HL-60 (cell line): ENCODE results near the gene SUMO2.
"Not testable (repeated sequence)": the region's sequence is repeated elsewhere in the genome, so short reads cannot be mapped to it uniquely, and the experiment has no call there.

ENCODE experiments used
- DNase-seq, 2 experiments: peaks; one replicate each; pipeline ENCODE4 v3.0.0-alpha.2; 2010 to 2020; ENCODE audit warnings: low read depth in 1 of 2, low spot score in 1 of 2
- H3K27ac ChIP-seq: fragments of 250-450 bp; sonication (Bioruptor Pico); replicated peaks from 2 replicates; pipeline ENCODE4 v1.5.1; 2020; ENCODE audit warnings: mild to moderate bottlenecking, moderate library complexity
- H3K27me3 ChIP-seq: fragments of 250-450 bp; sonication (Bioruptor Pico); 2 replicates; pipeline ENCODE4 v1.5.1; 2021; ENCODE audit warnings: mild to moderate bottlenecking, moderate library complexity; ENCODE audit not compliant: insufficient read depth, poor library complexity, severe bottlenecking
- H3K4me3 ChIP-seq: replicated peaks from 2 replicates; pipeline ENCODE4 v1.5.1; 2011; ENCODE audit warnings: mild to moderate bottlenecking, control low read depth, low read length; ENCODE audit not compliant: insufficient read depth
- GABPA ChIP-seq: IDR thresholded peaks from 2 replicates; pipeline ENCODE4 v1.6.1; 2012; ENCODE audit warnings: low read depth
- POLR2AphosphoS5 ChIP-seq: IDR thresholded peaks from 2 replicates; pipeline ENCODE4 v1.6.1; 2012; ENCODE audit warnings: low read depth
- SPI1 ChIP-seq: IDR thresholded peaks from 2 replicates; pipeline ENCODE4 v1.6.1; 2012; ENCODE audit warnings: low read depth, mild to moderate bottlenecking, borderline replicate concordance
- TF ChIP-seq, protein P1 (sequence below): IDR thresholded peaks from 2 replicates; pipeline ENCODE4 v1.6.1; 2012; ENCODE audit warnings: low read depth; ENCODE audit not compliant: insufficient replicate concordance
- TF ChIP-seq, protein P2 (sequence below): IDR thresholded peaks from one replicate; pipeline ENCODE4 v1.5.1; 2011; ENCODE audit warnings: low read length, control low read depth, inconsistent platforms; ENCODE audit not compliant: insufficient read depth

The SUMO2 gene

GRCh38 chr17:75163074-75163473 lies 19.7 kb downstream of the SUMO2 start:
- H3K27me3 ChIP-seq: no peaks in the 10 kb centered on the region
- no peak for TF ChIP-seq SPI1
- TF ChIP-seq, protein P1, sequence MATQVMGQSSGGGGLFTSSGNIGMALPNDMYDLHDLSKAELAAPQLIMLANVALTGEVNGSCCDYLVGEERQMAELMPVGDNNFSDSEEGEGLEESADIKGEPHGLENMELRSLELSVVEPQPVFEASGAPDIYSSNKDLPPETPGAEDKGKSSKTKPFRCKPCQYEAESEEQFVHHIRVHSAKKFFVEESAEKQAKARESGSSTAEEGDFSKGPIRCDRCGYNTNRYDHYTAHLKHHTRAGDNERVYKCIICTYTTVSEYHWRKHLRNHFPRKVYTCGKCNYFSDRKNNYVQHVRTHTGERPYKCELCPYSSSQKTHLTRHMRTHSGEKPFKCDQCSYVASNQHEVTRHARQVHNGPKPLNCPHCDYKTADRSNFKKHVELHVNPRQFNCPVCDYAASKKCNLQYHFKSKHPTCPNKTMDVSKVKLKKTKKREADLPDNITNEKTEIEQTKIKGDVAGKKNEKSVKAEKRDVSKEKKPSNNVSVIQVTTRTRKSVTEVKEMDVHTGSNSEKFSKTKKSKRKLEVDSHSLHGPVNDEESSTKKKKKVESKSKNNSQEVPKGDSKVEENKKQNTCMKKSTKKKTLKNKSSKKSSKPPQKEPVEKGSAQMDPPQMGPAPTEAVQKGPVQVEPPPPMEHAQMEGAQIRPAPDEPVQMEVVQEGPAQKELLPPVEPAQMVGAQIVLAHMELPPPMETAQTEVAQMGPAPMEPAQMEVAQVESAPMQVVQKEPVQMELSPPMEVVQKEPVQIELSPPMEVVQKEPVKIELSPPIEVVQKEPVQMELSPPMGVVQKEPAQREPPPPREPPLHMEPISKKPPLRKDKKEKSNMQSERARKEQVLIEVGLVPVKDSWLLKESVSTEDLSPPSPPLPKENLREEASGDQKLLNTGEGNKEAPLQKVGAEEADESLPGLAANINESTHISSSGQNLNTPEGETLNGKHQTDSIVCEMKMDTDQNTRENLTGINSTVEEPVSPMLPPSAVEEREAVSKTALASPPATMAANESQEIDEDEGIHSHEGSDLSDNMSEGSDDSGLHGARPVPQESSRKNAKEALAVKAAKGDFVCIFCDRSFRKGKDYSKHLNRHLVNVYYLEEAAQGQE: no peak
- TF ChIP-seq POLR2AphosphoS5: no peak
- TF ChIP-seq, protein P2, sequence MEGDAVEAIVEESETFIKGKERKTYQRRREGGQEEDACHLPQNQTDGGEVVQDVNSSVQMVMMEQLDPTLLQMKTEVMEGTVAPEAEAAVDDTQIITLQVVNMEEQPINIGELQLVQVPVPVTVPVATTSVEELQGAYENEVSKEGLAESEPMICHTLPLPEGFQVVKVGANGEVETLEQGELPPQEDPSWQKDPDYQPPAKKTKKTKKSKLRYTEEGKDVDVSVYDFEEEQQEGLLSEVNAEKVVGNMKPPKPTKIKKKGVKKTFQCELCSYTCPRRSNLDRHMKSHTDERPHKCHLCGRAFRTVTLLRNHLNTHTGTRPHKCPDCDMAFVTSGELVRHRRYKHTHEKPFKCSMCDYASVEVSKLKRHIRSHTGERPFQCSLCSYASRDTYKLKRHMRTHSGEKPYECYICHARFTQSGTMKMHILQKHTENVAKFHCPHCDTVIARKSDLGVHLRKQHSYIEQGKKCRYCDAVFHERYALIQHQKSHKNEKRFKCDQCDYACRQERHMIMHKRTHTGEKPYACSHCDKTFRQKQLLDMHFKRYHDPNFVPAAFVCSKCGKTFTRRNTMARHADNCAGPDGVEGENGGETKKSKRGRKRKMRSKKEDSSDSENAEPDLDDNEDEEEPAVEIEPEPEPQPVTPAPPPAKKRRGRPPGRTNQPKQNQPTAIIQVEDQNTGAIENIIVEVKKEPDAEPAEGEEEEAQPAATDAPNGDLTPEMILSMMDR: no peak
- no peak for TF ChIP-seq GABPA
- H3K27ac ChIP-seq: no peak overlapping the region
- H3K4me3 ChIP-seq: no peak overlapping the region
- no peak for DNase-seq

GRCh38 chr17:75160211-75160610 lies 22.5 kb downstream of the SUMO2 start:
- no peak overlapping the region for H3K27ac ChIP-seq
- no peak for DNase-seq
- no peak overlapping the region for H3K4me3 ChIP-seq
- TF ChIP-seq SPI1 (no peak), POLR2AphosphoS5 (no peak), GABPA (no peak)
- TF ChIP-seq, protein P2: no peak
- TF ChIP-seq, protein P1: no peak
- H3K27me3 ChIP-seq: no peaks in the 10 kb centered on the region

DNA sequence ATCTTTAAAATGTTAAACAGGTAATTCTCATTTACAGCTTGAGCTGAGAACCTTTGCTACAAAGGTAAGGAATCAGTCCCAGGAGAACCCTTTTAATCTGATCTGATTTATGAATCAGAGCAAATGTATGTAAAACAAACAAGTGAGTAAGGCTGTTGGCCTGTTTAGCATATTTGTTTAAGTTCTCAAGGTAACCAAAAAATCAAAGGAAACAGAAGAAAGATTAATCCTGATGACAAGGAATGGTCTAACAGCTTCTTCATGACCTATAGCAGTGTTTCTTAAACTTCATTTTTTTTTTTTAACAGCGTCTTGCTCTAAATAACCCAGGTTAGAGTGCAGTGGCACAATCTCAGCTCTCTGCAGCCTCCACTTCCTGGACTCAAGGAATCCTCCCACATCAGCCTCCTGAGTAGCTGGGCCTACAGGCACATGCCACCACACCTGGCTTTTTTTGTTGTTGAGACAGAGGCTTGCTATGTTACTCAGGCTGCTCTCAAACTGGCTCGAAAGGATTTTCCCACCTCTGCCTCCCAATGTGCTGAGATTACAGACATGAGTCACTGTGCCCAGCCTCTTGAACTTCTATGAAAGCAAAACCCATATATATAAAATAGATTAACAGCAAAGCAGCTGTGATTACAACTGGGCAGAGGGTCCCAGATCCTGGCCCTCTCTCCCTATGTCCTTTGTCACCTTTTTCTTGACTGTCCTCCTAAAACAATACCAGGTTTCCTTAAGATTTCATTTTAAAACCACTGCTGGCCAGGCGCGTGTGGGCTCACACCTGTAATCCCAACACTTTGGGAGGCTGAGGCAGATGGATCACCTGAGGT lies 23.3 kb downstream of the SUMO2 start:
- no peak for DNase-seq
- H3K4me3 ChIP-seq: no peak overlapping the region
- TF ChIP-seq, protein P2: no peak
- TF ChIP-seq GABPA: no peak
- TF ChIP-seq POLR2AphosphoS5: no peak
- no peak for TF ChIP-seq SPI1
- H3K27me3 ChIP-seq: no peaks in the 10 kb centered on the region
- H3K27ac ChIP-seq: no peak overlapping the region

DNA sequence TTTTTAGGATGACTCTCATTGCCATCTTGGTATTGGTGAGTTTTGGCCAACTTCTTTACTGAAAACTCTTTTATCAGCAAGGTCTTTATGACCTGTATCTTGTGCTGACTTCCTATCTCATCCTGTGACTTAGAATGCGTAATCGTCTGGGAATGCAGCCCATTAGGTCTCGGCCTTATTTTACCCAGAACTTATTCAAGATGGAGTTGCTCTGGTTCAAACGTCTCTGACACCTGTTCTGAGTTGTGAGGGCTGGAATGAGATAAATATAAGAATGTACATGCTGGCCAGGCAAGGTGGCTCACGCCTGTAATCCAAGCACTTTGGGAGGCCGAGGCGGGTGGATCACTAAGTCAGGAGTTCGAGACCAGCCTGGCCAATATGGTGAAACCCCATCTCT lies 24.3 kb downstream of the SUMO2 start:
- DNase-seq, H3K27me3 ChIP-seq, H3K27ac ChIP-seq, H3K4me3 ChIP-seq: not testable (repeated sequence)
